CD4-positive, alpha-beta T cell (primary cell): ENCODE results near the gene SCIN. TPM values are rescaled to one million over a fixed set of nuclear protein-coding genes. Genes with fewer than 3 reads are reported as not detected.
A peak's percentile ranks its signal among the peaks of the same experiment; 100 is the strongest.

ENCODE experiments used
- ATAC-seq: fragments of 200-7000 bp; cut with Tn5 transposase; one replicate; pipeline ENCODE4 v1.10.0; 2022; ENCODE audit warnings: mild to moderate bottlenecking; ENCODE audit not compliant: poor library complexity
- CTCF ChIA-PET: fragments of 350-600 bp; sonication (Branson Sonifier 250); formaldehyde crosslinking; loops from one replicate; lab custom pipeline; 2021; ENCODE audit warnings: antibody characterized with exemption, inconsistent platforms; lab: Charles Lee
- POLR2A ChIA-PET: fragments of 350-600 bp; sonication (Branson Sonifier 250); formaldehyde crosslinking; loops from one replicate; lab custom pipeline; 2021; ENCODE audit warnings: antibody characterized with exemption, inconsistent platforms; lab: Charles Lee
- DNase-seq, 14 experiments: peaks; one replicate each; pipeline ENCODE4 v3.0.0-alpha.2; 2013 to 2020; ENCODE audit warnings: mixed read lengths in 2 of 14
- H3K27ac ChIP-seq, 2 donors: one replicate each; pipeline versions ENCODE4 v1.5.1 to v1.7.0; 2013; ENCODE audit warnings: low read length in 2 of 2, low read depth in 1 of 2, mild to moderate bottlenecking in 1 of 2
- H3K27me3 ChIP-seq, 2 experiments: 1 replicate in 1 of 2; 2 replicates in 1 of 2; pipeline versions ENCODE4 v1.6.1 to v1.7.0; 2013; ENCODE audit warnings: low read length in 2 of 2, control low read depth in 1 of 2, mild to moderate bottlenecking in 1 of 2, moderate library complexity in 1 of 2; ENCODE audit not compliant: insufficient read depth in 2 of 2, control insufficient read depth in 1 of 2
- H3K36me3 ChIP-seq: one replicate; pipeline ENCODE4 v1.6.1; 2013; ENCODE audit warnings: low read length, control low read depth; ENCODE audit not compliant: insufficient read depth
- H3K4me1 ChIP-seq: one replicate; pipeline ENCODE4 v1.6.1; 2013; ENCODE audit warnings: low read length, control low read depth; ENCODE audit not compliant: insufficient read depth
- H3K4me3 ChIP-seq: one replicate; pipeline ENCODE4 v1.5.1; 2013; ENCODE audit warnings: mild to moderate bottlenecking, low read length, moderate library complexity
- H3K9me3 ChIP-seq, 2 experiments: 1 replicate in 1 of 2; 2 replicates in 1 of 2; pipeline versions ENCODE4 v1.6.1 to v1.7.0; 2013; ENCODE audit warnings: low read length in 2 of 2, mild to moderate bottlenecking in 2 of 2, control low read depth in 1 of 2, moderate library complexity in 1 of 2; ENCODE audit not compliant: control insufficient read depth in 1 of 2, insufficient read depth in 1 of 2
- H3K27ac Mint-ChIP-seq: one replicate; pipeline ENCODE4 v1.8.0; 2020; ENCODE audit warnings: mixed read lengths
- H3K27me3 Mint-ChIP-seq: one replicate; pipeline ENCODE4 v1.8.0; 2021; ENCODE audit warnings: mixed read lengths
- H3K36me3 Mint-ChIP-seq: one replicate; pipeline ENCODE4 v1.8.0; 2021; ENCODE audit warnings: low read depth, mixed read lengths
- H3K4me1 Mint-ChIP-seq: one replicate; pipeline ENCODE4 v1.8.0; 2021; ENCODE audit warnings: low read depth, mixed read lengths
- H3K4me3 Mint-ChIP-seq: one replicate; pipeline ENCODE4 v1.8.0; 2020; ENCODE audit warnings: mild to moderate bottlenecking, mixed read lengths
- H3K9me3 Mint-ChIP-seq: one replicate; pipeline ENCODE4 v1.8.0; 2020; ENCODE audit warnings: mixed read lengths
- CTCF ChIP-seq: fragments of 200-600 bp; IDR thresholded peaks from one replicate; pipeline ENCODE4 v1.8.0; 2022; ENCODE audit warnings: antibody characterized with exemption, mild to moderate bottlenecking
- intact Hi-C, 2 experiments: fragments of 100-400 bp; cut with DNase I in 1 of 2; cut with micrococcal nuclease in 1 of 2; formaldehyde crosslinking; loops; one replicate each; pipeline versions ENCODE4 v1.15.1 to v1.9.0; 2023 to 2025; cut with DNase I, micrococcal nuclease
- total RNA-seq, 174 experiments: library from RNA in 2 of 174; stranded (reverse) in 2 of 174; gene quantifications; one replicate each; pipeline ENCODE4 v1.2.3 and lab custom pipeline; 2021 to 2026

Gene SCIN
- total RNA-seq, 2 experiments from 2014 or later: 0.08 TPM; not detected in 1

GRCh38 chr7:12567015-12567414 lies 3.5 kb upstream of the SCIN start:
- H3K9me3 Mint-ChIP-seq: no peaks in the 10 kb centered on the region
- no peak overlapping the region for H3K4me3 Mint-ChIP-seq
- no peaks in the 10 kb centered on the region for H3K36me3 ChIP-seq
- peaks cover 11% of the 10 kb centered on the region for H3K4me1 Mint-ChIP-seq
- no peak overlapping the region for H3K27ac Mint-ChIP-seq
- intact Hi-C loops: no loop called here
- CTCF ChIA-PET: no interaction called here
- H3K36me3 Mint-ChIP-seq: no peaks in the 10 kb centered on the region
- H3K4me1 ChIP-seq: peaks cover 19% of the 10 kb centered on the region
- peaks cover 0 to 10% of the 10 kb centered on the region in 2 experiments for H3K9me3 ChIP-seq
- DNase-seq (no peak), ATAC-seq (no peak)
- peaks cover 20 to 29% of the 10 kb centered on the region in 2 experiments for H3K27me3 ChIP-seq
- no peak overlapping the region for H3K27ac ChIP-seq
- no peak overlapping the region for H3K4me3 ChIP-seq
- no peak for TF ChIP-seq CTCF
- peaks cover 51% of the 10 kb centered on the region for H3K27me3 Mint-ChIP-seq
- POLR2A ChIA-PET: no interaction called here

GRCh38 chr7:12569673-12570072 lies 847 bp upstream of the SCIN start:
- peak overlapping the region; percentile 88 for H3K4me3 Mint-ChIP-seq
- ATAC-seq (no peak), DNase-seq (no peak)
- Histone ChIP-seq H3K4me1 (peaks cover 19% of the 10 kb centered on the region), H3K4me3 (no peak overlapping the region), H3K36me3 (no peaks in the 10 kb centered on the region), H3K9me3 (peaks cover 0 to 10% of the 10 kb centered on the region in 2 experiments), H3K27ac (no peak overlapping the region), H3K27me3 (peaks cover 24 to 39% of the 10 kb centered on the region in 2 experiments)
- ChIA-PET POLR2A (no interaction called here), CTCF (no interaction called here)
- H3K27me3 Mint-ChIP-seq: peaks cover 58% of the 10 kb centered on the region
- intact Hi-C loops: no loop called here
- H3K27ac Mint-ChIP-seq: no peak overlapping the region
- no peaks in the 10 kb centered on the region for H3K36me3 Mint-ChIP-seq
- TF ChIP-seq CTCF: no peak
- peaks cover 11% of the 10 kb centered on the region for H3K4me1 Mint-ChIP-seq
- H3K9me3 Mint-ChIP-seq: no peaks in the 10 kb centered on the region

GRCh38 chr7:12570168-12570533 lies 369 bp upstream of the SCIN start:
- Histone ChIP-seq H3K27me3 (peaks cover 24 to 39% of the 10 kb centered on the region in 2 experiments), H3K9me3 (peaks cover 0 to 10% of the 10 kb centered on the region in 2 experiments), H3K4me3 (peak overlapping the region; percentile 49), H3K4me1 (peaks cover 19% of the 10 kb centered on the region), H3K27ac (no peak overlapping the region), H3K36me3 (no peaks in the 10 kb centered on the region)
- peak in 1 of 14 experiments; percentile 18 for DNase-seq
- H3K27me3 Mint-ChIP-seq: peaks cover 58% of the 10 kb centered on the region
- no peak for TF ChIP-seq CTCF
- POLR2A ChIA-PET: no interaction called here
- no peaks in the 10 kb centered on the region for H3K36me3 Mint-ChIP-seq
- H3K9me3 Mint-ChIP-seq: no peaks in the 10 kb centered on the region
- peaks cover 11% of the 10 kb centered on the region for H3K4me1 Mint-ChIP-seq
- no peak overlapping the region for H3K27ac Mint-ChIP-seq
- peak; percentile 39 for ATAC-seq
- H3K4me3 Mint-ChIP-seq: peak overlapping the region; percentile 88
- intact Hi-C loops: no loop called here
- CTCF ChIA-PET: no interaction called here
